Spleen (tissue), 7 donors: ENCODE data around the gene CDCA3.

Experiments used
- POLR2AphosphoS5 ChIP-seq, 3 donors: sonication (generic); formaldehyde crosslinking; IDR thresholded peaks; one replicate each; pipeline ENCODE4 v1.5.1; 2017; ENCODE audit warnings: antibody characterized with exemption in 3 of 3
- TF ChIP-seq, protein P1 (sequence below), 11 experiments: fragments of 200-600 bp in 7 of 11; fragments of 450-650 bp in 4 of 11; sonication (generic) in 4 of 11; IDR thresholded peaks in 8 of 11; conservative IDR thresholded peaks in 3 of 11; 1 replicate in 7 of 11; 2 replicates in 4 of 11; pipeline versions ENCODE4 v1.4.0 to v1.8.0; 2016 to 2021; ENCODE audit warnings: antibody characterized with exemption in 11 of 11, inconsistent platforms in 4 of 11, mild to moderate bottlenecking in 1 of 11
- donor health status: DM: no; HTN: no; CAD: no; lungs with moderate emphysema.
- donor health status: DM: no; HTN: no; CAD: no.
- donor health status: DM: no; HTN: no; CAD: no.

- TF ChIP-seq, protein P1, sequence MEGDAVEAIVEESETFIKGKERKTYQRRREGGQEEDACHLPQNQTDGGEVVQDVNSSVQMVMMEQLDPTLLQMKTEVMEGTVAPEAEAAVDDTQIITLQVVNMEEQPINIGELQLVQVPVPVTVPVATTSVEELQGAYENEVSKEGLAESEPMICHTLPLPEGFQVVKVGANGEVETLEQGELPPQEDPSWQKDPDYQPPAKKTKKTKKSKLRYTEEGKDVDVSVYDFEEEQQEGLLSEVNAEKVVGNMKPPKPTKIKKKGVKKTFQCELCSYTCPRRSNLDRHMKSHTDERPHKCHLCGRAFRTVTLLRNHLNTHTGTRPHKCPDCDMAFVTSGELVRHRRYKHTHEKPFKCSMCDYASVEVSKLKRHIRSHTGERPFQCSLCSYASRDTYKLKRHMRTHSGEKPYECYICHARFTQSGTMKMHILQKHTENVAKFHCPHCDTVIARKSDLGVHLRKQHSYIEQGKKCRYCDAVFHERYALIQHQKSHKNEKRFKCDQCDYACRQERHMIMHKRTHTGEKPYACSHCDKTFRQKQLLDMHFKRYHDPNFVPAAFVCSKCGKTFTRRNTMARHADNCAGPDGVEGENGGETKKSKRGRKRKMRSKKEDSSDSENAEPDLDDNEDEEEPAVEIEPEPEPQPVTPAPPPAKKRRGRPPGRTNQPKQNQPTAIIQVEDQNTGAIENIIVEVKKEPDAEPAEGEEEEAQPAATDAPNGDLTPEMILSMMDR (IDR thresholded peaks at IDR 0.05 in 8 of 11, conservative IDR thresholded peaks at IDR 0.05 in 3 of 11): no peak
- TF ChIP-seq POLR2AphosphoS5 (IDR thresholded peaks at IDR 0.05): no peak
Observed at GRCh38 chr12:6826734-6827436, 24.2 kb downstream of the CDCA3 start.
